H1 (cell line): ENCODE results near the gene CREBL2.

ENCODE experiments used
- CTCF ChIP-seq, 3 experiments: IDR thresholded peaks; 1 replicate in 2 of 3; 2 replicates in 1 of 3; pipeline versions ENCODE4 v1.5.1 to v1.6.1; 2011; ENCODE audit warnings: low read length in 3 of 3, mild to moderate bottlenecking in 3 of 3, inconsistent platforms in 2 of 3, low read depth in 1 of 3, moderate library complexity in 1 of 3; ENCODE audit not compliant: insufficient read depth in 1 of 3; ENCODE audit errors: control extremely low read depth in 1 of 3
- EGR1 ChIP-seq: IDR thresholded peaks from 2 replicates; pipeline ENCODE4 v1.6.1; 2011; ENCODE audit warnings: low read depth, low read length, borderline replicate concordance
- EP300 ChIP-seq, 2 experiments: IDR thresholded peaks; 1 replicate in 1 of 2; 2 replicates in 1 of 2; pipeline ENCODE4 v1.6.1; 2011 to 2012; ENCODE audit warnings: low read depth in 2 of 2, low read length in 2 of 2, mild to moderate bottlenecking in 2 of 2, borderline replicate concordance in 1 of 2, inconsistent platforms in 1 of 2, moderate library complexity in 1 of 2
- EZH2 ChIP-seq: fragments of 200-600 bp; sonication (generic); IDR thresholded peaks from 2 replicates; pipeline ENCODE4 v1.7.1; 2012; ENCODE audit warnings: low read depth, mild to moderate bottlenecking, moderate library complexity, low read length, inconsistent platforms; ENCODE audit not compliant: severe bottlenecking
- KDM1A ChIP-seq: fragments of 200-600, 300-600 bp; sonication (generic); IDR thresholded peaks from 2 replicates; pipeline ENCODE4 v1.7.1; 2016; ENCODE audit warnings: mild to moderate bottlenecking, low read length, borderline replicate concordance
- SIN3A ChIP-seq, 2 experiments: IDR thresholded peaks in 1 of 2; conservative IDR thresholded peaks in 1 of 2; 2 replicates each; pipeline ENCODE4 v1.6.1; 2011 to 2012; ENCODE audit warnings: low read length in 2 of 2, improper control_type of control experiment in 1 of 2, low read depth in 1 of 2, mild to moderate bottlenecking in 1 of 2
- TCF12 ChIP-seq: IDR thresholded peaks from 2 replicates; pipeline ENCODE4 v1.6.1; 2011; ENCODE audit warnings: low read depth, mild to moderate bottlenecking, low read length
- YY1 ChIP-seq: IDR thresholded peaks from 2 replicates; pipeline ENCODE4 v1.6.1; 2011; ENCODE audit warnings: low read depth, mild to moderate bottlenecking, low read length

- no peak for TF ChIP-seq TCF12
- no peak for TF ChIP-seq CTCF (IDR thresholded peaks at IDR 0.05; ENCODE audit: control extremely low read depth in 1 of 3, insufficient read depth in 1 of 3, low read depth in 1 of 3, low read length in 3 of 3)
- TF ChIP-seq YY1 = no peak
- TF ChIP-seq SIN3A (conservative IDR thresholded peaks at IDR 0.05 in 1 of 2, IDR thresholded peaks at IDR 0.05 in 1 of 2; ENCODE audit: low read depth in 1 of 2, low read length in 2 of 2) = no peak
- TF ChIP-seq EGR1 = no peak
- TF ChIP-seq EZH2 = no peak
- TF ChIP-seq KDM1A = no peak
- no peak for TF ChIP-seq EP300 (IDR thresholded peaks at IDR 0.05; ENCODE audit: borderline replicate concordance in 1 of 2, low read depth in 2 of 2, low read length in 2 of 2)
Measured at GRCh38 chr12:12673296-12673695, 61.6 kb downstream of the CREBL2 start.
